Gastrocnemius medialis (tissue), 4 donors: ENCODE results near the gene UTF1. TPM values are rescaled to one million over a fixed set of nuclear protein-coding genes. Genes with fewer than 3 reads are reported as not detected.

Source experiments
- ATAC-seq, 2 donors: fragments of 150-250 bp; one replicate each; pipeline ENCODE4 v1.9.1; 2016
- DNase-seq, 2 donors: peaks; one replicate each; pipeline ENCODE4 v3.0.0-alpha.2; 2019
- H3K27ac ChIP-seq, 4 donors: fragments of 200-600 bp; sonication (generic); 1 replicate in 1 of 4; 2 replicates in 3 of 4; pipeline ENCODE4 v1.5.1; 2016 to 2018; ENCODE audit warnings: mild to moderate bottlenecking in 2 of 4, moderate library complexity in 1 of 4
- H3K27me3 ChIP-seq, 3 donors: fragments of 200-600 bp; sonication (generic) in 2 of 3; 1 replicate in 1 of 3; 2 replicates in 2 of 3; pipeline versions ENCODE4 v1.5.1 to v1.6.0; 2016 to 2019; ENCODE audit warnings: mild to moderate bottlenecking in 1 of 3, moderate library complexity in 1 of 3
- H3K36me3 ChIP-seq, 2 donors: fragments of 200-600 bp; sonication (generic) in 1 of 2; one replicate each; pipeline ENCODE4 v1.5.1; 2017 to 2018
- H3K4me1 ChIP-seq, 2 donors: fragments of 200-600 bp; sonication (generic) in 1 of 2; one replicate each; pipeline ENCODE4 v1.5.1; 2016 to 2017; ENCODE audit warnings: mild to moderate bottlenecking in 2 of 2
- H3K4me3 ChIP-seq, 4 donors: fragments of 200-600 bp; sonication (generic) in 3 of 4; 1 replicate in 1 of 4; 2 replicates in 3 of 4; pipeline ENCODE4 v1.5.1; 2016 to 2019; ENCODE audit warnings: mild to moderate bottlenecking in 2 of 4
- H3K9me3 ChIP-seq, 3 donors: fragments of 200-600 bp; sonication (generic) in 2 of 3; 1 replicate in 1 of 3; 2 replicates in 2 of 3; pipeline ENCODE4 v1.5.1; 2016 to 2019
- POLR2A ChIP-seq, 2 donors: fragments of 450-650 bp; IDR thresholded peaks; one replicate each; pipeline ENCODE4 v1.6.1; 2017; ENCODE audit warnings: antibody characterized with exemption in 2 of 2, mild to moderate bottlenecking in 2 of 2, moderate library complexity in 2 of 2
- in situ Hi-C, 4 donors: fragments of 200-750 bp; cut with MboI; loops; one replicate each; pipeline versions ENCODE4 v1.15.0 to v1.8.0; 2017; ENCODE audit warnings: low sequenced_read_pairs in 4 of 4
- intact Hi-C: fragments of 100-400 bp; cut with DNase I; formaldehyde crosslinking; loops from one replicate; pipeline ENCODE4 v1.15.1; 2023; ENCODE audit warnings: low total_unique reads
- total RNA-seq, 4 donors: library from RNA; depleted of rRNA; stranded (reverse); fragments of >200 nt; gene quantifications; one replicate each; pipeline versions ENCODE4 v1.1.0 to v1.2.3, GENCODE V29; 2016
- TF ChIP-seq, protein P1 (sequence below), 5 experiments: fragments of 450-650 bp in 3 of 5; fragments of 200-600 bp in 2 of 5; sonication (generic) in 2 of 5; IDR thresholded peaks in 4 of 5; conservative IDR thresholded peaks in 1 of 5; 1 replicate in 4 of 5; 2 replicates in 1 of 5; pipeline ENCODE4 v1.5.1; 2016 to 2019; ENCODE audit warnings: antibody characterized with exemption in 5 of 5, mild to moderate bottlenecking in 3 of 5, moderate library complexity in 3 of 5

The UTF1 gene
- total RNA-seq, 4 donors from 2014 or later: not detected

DNA sequence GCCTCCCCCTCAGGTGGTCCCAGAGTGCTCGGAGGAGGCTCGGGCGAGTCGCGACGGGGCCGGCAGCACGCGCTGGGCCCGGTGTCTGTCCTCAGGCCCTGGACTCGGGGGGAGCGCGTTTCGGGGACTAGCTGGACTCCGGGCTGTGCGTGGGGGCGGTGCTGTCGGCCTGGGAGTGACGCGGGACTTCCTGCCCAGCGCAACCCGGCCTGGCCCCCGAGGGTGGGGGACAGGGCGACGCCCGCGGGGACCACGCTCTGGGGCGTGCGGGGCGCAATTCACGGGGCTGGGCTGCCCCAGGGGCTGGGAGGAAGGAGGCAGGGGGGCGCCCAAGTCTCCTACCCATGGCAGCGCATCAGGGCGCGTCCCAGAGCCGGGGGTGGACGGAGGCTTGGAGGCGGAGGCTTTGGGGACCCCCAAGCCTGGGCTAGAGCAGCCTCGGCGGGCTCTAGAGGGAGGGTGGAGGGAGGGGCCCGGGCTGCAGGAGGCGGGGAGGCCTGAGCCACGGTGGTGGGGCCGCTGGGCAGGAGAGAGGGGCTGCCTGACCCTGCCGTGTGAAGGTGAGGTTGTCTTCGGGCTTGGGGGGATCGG is 5.3 kb downstream of the UTF1 start:
- peaks cover 59 to 77% (median 75%) of the 10 kb centered on the region in 3 donors for H3K27me3 ChIP-seq
- no peaks in the 10 kb centered on the region for H3K9me3 ChIP-seq
- in situ Hi-C loops: no loop called here
- no peaks in the 10 kb centered on the region for H3K36me3 ChIP-seq
- DNase-seq (no peak), ATAC-seq (no peak)
- no peaks in the 10 kb centered on the region for H3K4me1 ChIP-seq
- peak overlapping the region in 1 of 4 donors; percentile 13 for H3K4me3 ChIP-seq
- H3K27ac ChIP-seq: no peak overlapping the region
- intact Hi-C loops: no loop called here
- no peak for TF ChIP-seq POLR2A (IDR thresholded peaks at IDR 0.05)
- TF ChIP-seq, protein P1, sequence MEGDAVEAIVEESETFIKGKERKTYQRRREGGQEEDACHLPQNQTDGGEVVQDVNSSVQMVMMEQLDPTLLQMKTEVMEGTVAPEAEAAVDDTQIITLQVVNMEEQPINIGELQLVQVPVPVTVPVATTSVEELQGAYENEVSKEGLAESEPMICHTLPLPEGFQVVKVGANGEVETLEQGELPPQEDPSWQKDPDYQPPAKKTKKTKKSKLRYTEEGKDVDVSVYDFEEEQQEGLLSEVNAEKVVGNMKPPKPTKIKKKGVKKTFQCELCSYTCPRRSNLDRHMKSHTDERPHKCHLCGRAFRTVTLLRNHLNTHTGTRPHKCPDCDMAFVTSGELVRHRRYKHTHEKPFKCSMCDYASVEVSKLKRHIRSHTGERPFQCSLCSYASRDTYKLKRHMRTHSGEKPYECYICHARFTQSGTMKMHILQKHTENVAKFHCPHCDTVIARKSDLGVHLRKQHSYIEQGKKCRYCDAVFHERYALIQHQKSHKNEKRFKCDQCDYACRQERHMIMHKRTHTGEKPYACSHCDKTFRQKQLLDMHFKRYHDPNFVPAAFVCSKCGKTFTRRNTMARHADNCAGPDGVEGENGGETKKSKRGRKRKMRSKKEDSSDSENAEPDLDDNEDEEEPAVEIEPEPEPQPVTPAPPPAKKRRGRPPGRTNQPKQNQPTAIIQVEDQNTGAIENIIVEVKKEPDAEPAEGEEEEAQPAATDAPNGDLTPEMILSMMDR (IDR thresholded peaks at IDR 0.05 in 4 of 5, conservative IDR thresholded peaks at IDR 0.05 in 1 of 5): no peak

DNA sequence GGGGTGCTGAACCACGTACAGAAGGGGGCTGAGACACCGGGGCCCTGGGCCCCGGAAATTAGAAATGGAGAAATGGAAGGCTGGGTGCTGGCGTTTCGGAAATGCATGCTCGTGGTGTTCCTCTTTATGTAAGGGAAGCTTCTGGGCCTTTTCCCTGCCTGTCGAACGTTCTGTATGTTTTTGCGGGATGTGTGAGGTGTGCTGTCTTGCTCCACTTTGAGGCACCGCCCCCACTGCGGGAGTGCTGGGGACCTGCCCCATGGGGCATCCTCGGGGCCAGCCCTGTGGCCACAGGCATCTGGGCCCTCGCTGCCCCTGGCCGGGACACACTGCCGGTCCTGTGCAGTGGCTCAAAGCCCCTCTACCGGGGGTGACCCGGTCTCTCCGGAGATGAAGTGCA is 5.9 kb downstream of the UTF1 start:
- DNase-seq (no peak), ATAC-seq (no peak)
- no peak overlapping the region for H3K27ac ChIP-seq
- H3K27me3 ChIP-seq: peaks cover 59 to 80% (median 79%) of the 10 kb centered on the region in 3 donors
- H3K9me3 ChIP-seq: no peaks in the 10 kb centered on the region
- no peaks in the 10 kb centered on the region for H3K36me3 ChIP-seq
- intact Hi-C loops: no loop called here
- in situ Hi-C loops: no loop called here
- H3K4me3 ChIP-seq: peak overlapping the region in 1 of 4 donors; percentile 13
- no peaks in the 10 kb centered on the region for H3K4me1 ChIP-seq
- TF ChIP-seq, protein P1 (IDR thresholded peaks at IDR 0.05 in 4 of 5, conservative IDR thresholded peaks at IDR 0.05 in 1 of 5): no peak
- no peak for TF ChIP-seq POLR2A (IDR thresholded peaks at IDR 0.05)

DNA sequence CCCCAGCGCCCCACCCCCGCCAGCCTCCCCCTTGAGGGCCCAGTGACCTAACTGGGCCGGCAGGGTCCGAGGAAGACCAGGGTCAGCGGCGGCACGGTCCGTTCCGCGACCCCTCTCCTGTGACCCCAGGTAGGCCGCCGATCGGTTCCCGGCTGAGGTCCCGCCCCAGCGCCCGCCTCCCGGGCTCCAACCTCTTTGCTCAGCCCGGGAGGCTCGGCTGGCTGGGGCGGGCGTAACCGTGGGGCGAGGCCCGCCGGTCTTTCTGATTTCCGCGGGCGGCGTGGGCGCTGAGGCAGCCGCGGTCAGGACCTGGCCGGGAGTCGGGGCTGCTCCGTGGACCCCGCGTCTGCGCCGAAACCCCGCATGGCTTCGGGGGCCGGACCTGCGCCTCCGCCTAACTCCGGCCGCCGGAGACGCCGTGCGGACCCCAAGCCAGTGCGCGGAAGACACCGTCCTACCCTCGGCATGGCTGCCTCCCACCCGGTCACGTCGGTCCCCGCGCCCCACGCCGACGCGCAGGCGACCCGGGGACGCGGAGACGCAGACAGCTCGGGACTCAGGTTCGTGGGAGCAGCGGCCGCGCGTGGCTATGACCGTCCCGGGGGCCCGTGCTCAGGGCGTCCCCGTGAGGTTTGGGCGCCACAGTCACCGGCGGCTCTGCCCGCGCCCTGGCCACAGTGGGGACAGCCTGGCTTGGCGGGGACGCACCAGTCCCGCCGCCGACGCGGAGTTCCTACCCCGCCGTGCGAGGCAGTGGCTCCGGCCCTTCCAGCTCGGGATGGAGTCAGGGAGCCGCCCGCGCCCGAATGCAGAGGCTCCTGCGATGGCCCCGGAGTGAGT is 6.6 kb downstream of the UTF1 start:
- Histone ChIP-seq H3K36me3 (no peaks in the 10 kb centered on the region), H3K4me3 (peak overlapping the region in 1 of 4 donors; percentile 13), H3K4me1 (no peaks in the 10 kb centered on the region), H3K27ac (no peak overlapping the region), H3K27me3 (peaks cover 53 to 79% (median 76%) of the 10 kb centered on the region in 3 donors), H3K9me3 (no peaks in the 10 kb centered on the region)
- in situ Hi-C loops: no loop called here
- ATAC-seq (no peak), DNase-seq (no peak)
- intact Hi-C loops: no loop called here
- TF ChIP-seq, protein P1 (IDR thresholded peaks at IDR 0.05 in 4 of 5, conservative IDR thresholded peaks at IDR 0.05 in 1 of 5): no peak

DNA sequence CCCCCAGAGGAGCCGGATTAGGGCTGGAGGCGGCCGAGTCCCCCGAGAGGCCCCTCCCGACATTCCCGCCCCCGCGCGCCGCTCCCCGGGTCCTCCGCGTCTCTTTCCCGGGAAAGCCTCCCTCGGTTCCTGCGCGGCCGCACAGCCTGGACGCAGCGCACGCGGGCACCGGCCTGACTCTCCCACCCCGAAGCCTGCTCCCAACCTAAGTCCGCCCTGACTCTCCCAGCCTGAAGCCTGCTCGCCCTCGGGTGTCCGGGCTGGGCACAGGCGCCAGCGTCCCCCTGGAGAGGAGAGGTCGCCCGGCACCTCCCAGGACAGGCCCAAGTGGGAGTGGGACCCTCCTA is 7.2 kb downstream of the UTF1 start:
- no peaks in the 10 kb centered on the region for H3K36me3 ChIP-seq
- in situ Hi-C loops: no loop called here
- no peak overlapping the region for H3K27ac ChIP-seq
- H3K9me3 ChIP-seq: no peaks in the 10 kb centered on the region
- no peak for TF ChIP-seq POLR2A (IDR thresholded peaks at IDR 0.05)
- DNase-seq (no peak), ATAC-seq (no peak)
- intact Hi-C loops: no loop called here
- peak overlapping the region in 1 of 4 donors; percentile 13 for H3K4me3 ChIP-seq
- no peaks in the 10 kb centered on the region for H3K4me1 ChIP-seq
- peaks cover 51 to 74% (median 73%) of the 10 kb centered on the region in 3 donors for H3K27me3 ChIP-seq
